Mesothelial cell of epicardium (in vitro differentiated cells): ENCODE data around the gene RBM24. TPM values are rescaled to one million over a fixed set of nuclear protein-coding genes. Genes with fewer than 3 reads are reported as not detected.

ENCODE experiments used
- DNase-seq, 2 experiments: peaks; one replicate each; pipeline ENCODE4 v3.0.0; 2021; ENCODE audit warnings: low spot score in 2 of 2; ENCODE audit not compliant: unreplicated experiment in 2 of 2
- H3K27ac Mint-ChIP-seq: 2 replicates; pipeline ENCODE4 v1.8.0; 2021; ENCODE audit warnings: mixed read lengths
- H3K27me3 Mint-ChIP-seq: 2 replicates; pipeline ENCODE4 v1.8.0; 2021; ENCODE audit warnings: low read depth, mixed read lengths
- H3K36me3 Mint-ChIP-seq: 2 replicates; pipeline ENCODE4 v1.8.0; 2021; ENCODE audit warnings: mixed read lengths
- H3K4me1 Mint-ChIP-seq: 2 replicates; pipeline ENCODE4 v1.8.0; 2021; ENCODE audit warnings: mixed read lengths
- H3K4me3 Mint-ChIP-seq: 2 replicates; pipeline ENCODE4 v1.8.0; 2021; ENCODE audit warnings: mild to moderate bottlenecking, moderate library complexity, mixed read lengths
- H3K9me3 Mint-ChIP-seq: 2 replicates; pipeline ENCODE4 v1.8.0; 2021; ENCODE audit warnings: mixed read lengths
- CTCF ChIP-seq: fragments of 200-600 bp; sonication (generic); IDR thresholded peaks from one replicate; pipeline ENCODE4 v1.5.0; 2021; ENCODE audit warnings: antibody characterized with exemption; ENCODE audit not compliant: unreplicated experiment
- total RNA-seq: library from RNA; stranded (reverse); gene quantifications from 3 replicates; pipeline ENCODE4 v1.2.1, GENCODE V29; 2021

The RBM24 gene
- total RNA-seq, 1 donor from 2014 or later, result 0.45 TPM

GRCh38 chr6:17298257-17298656, 17.1 kb downstream of the RBM24 start:
- H3K9me3 Mint-ChIP-seq, result peaks cover 4% of the 10 kb centered on the region
- no peak overlapping the region for H3K4me3 Mint-ChIP-seq
- H3K4me1 Mint-ChIP-seq, result no peaks in the 10 kb centered on the region
- H3K27me3 Mint-ChIP-seq, result peaks cover 1% of the 10 kb centered on the region
- no peak for DNase-seq
- H3K27ac Mint-ChIP-seq, result no peak overlapping the region
- no peak for TF ChIP-seq CTCF
- H3K36me3 Mint-ChIP-seq, result no peaks in the 10 kb centered on the region

GRCh38 chr6:17299222-17299621, 18.1 kb downstream of the RBM24 start:
- no peak for DNase-seq
- H3K36me3 Mint-ChIP-seq, result no peaks in the 10 kb centered on the region
- H3K27me3 Mint-ChIP-seq, result peaks cover 1% of the 10 kb centered on the region
- no peaks in the 10 kb centered on the region for H3K4me1 Mint-ChIP-seq
- no peak overlapping the region for H3K4me3 Mint-ChIP-seq
- no peak overlapping the region for H3K27ac Mint-ChIP-seq
- peaks cover 4% of the 10 kb centered on the region for H3K9me3 Mint-ChIP-seq
- no peak for TF ChIP-seq CTCF

- no peaks in the 10 kb centered on the region for H3K4me1 Mint-ChIP-seq
- no peaks in the 10 kb centered on the region for H3K36me3 Mint-ChIP-seq
- no peak overlapping the region for H3K27ac Mint-ChIP-seq
- DNase-seq, result no peak
- no peak overlapping the region for H3K4me3 Mint-ChIP-seq
- TF ChIP-seq CTCF, result no peak
- peaks cover 1% of the 10 kb centered on the region for H3K27me3 Mint-ChIP-seq
- H3K9me3 Mint-ChIP-seq, result peaks cover 4% of the 10 kb centered on the region
Observed at GRCh38 chr6:17299750-17300149, 18.6 kb downstream of the RBM24 start.

GRCh38 chr6:17300637-17301036, 19.5 kb downstream of the RBM24 start:
- Mint-ChIP-seq H3K27me3 (peaks cover 1% of the 10 kb centered on the region), H3K9me3 (peaks cover 4% of the 10 kb centered on the region), H3K4me1 (peaks cover 5% of the 10 kb centered on the region), H3K27ac (no peak overlapping the region), H3K36me3 (no peaks in the 10 kb centered on the region), H3K4me3 (no peak overlapping the region)
- TF ChIP-seq CTCF, result no peak
- DNase-seq, result no peak

GRCh38 chr6:17303444-17303843, 22.3 kb downstream of the RBM24 start:
- no peak for TF ChIP-seq CTCF
- Mint-ChIP-seq H3K4me3 (no peak overlapping the region), H3K4me1 (peaks cover 5% of the 10 kb centered on the region), H3K9me3 (peaks cover 4% of the 10 kb centered on the region), H3K36me3 (no peaks in the 10 kb centered on the region), H3K27ac (no peak overlapping the region), H3K27me3 (peaks cover 1% of the 10 kb centered on the region)
- no peak for DNase-seq

- Mint-ChIP-seq H3K27ac (no peak overlapping the region), H3K36me3 (no peaks in the 10 kb centered on the region), H3K4me1 (peaks cover 5% of the 10 kb centered on the region), H3K4me3 (no peak overlapping the region), H3K9me3 (peaks cover 4% of the 10 kb centered on the region), H3K27me3 (peaks cover 1% of the 10 kb centered on the region)
- TF ChIP-seq CTCF, result no peak
- no peak for DNase-seq
Observed at GRCh38 chr6:17305219-17306001, 24.2 kb downstream of the RBM24 start.
